GM10847 (cell line): ENCODE data around the gene GOLGA8M.
"Not testable (repeated sequence)": the region's sequence is repeated elsewhere in the genome, so short reads cannot be mapped to it uniquely, and the experiment has no call there.

ENCODE experiments used
- POLR2A ChIP-seq: IDR thresholded peaks from 2 replicates; pipeline ENCODE4 v1.6.1; 2011; ENCODE audit not compliant: insufficient read length; ENCODE audit errors: extremely low read depth

Gene GOLGA8M

GRCh38 chr15:28712270-28712669, at the start of gene GOLGA8M:
Gene GOLGA8M (minus strand): TSS chr15:28712421. CDS start chr15:28712323, 98 bp downstream.
- not testable (repeated sequence) for TF ChIP-seq POLR2A

DNA sequence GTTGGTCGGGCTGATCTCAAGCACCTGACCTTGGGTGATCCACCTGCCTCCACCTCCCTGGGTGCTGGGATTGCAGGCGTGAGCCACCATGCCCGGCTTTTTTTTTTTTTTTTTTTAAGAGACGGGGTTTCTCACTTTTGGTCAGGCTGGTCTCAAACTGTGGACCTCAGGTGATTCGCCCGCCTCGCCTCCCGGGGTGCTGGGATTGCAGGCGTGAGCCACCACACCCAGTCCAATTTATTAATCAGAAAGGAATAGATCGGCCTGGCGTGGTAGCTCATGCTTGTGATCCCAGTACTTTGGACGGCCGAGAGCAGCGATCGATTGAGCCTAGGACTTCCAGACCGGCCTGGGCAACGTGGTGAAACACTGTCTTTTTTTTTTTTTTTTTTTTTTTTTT, 13.9 kb upstream of the GOLGA8M start:
- no peak for TF ChIP-seq POLR2A

- TF ChIP-seq POLR2A: no peak
Measured at GRCh38 chr15:28725556-28725955, 13.3 kb upstream of the GOLGA8M start.
